MV-4-11 (cell line): ENCODE data around the gene SLC22A2.

Experiments
- DNase-seq: peaks from one replicate; lab custom pipeline; 2025; lab: John Stamatoyannopoulos, UW

SLC22A2 gene

DNA sequence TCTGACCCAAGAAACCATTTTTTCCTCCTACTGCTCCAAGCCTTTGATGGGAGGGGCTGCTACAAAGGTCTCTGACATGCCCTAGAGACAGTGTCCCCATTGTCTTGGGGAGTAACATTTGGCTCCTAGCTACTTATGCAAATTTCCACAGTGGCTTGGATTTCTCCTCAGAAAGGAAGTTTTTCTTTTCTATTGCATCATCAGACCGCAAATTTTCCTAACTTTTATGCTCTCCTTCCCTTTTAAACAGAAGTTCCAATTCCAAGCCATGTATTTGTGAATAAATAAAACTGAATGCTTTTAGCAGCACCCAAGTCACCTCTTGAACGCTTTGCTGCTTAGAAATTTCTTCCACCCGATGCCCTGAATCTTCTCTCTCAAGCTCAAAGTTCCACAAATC is 51.0 kb downstream of the SLC22A2 start:
- peak; percentile 27 for DNase-seq

DNA sequence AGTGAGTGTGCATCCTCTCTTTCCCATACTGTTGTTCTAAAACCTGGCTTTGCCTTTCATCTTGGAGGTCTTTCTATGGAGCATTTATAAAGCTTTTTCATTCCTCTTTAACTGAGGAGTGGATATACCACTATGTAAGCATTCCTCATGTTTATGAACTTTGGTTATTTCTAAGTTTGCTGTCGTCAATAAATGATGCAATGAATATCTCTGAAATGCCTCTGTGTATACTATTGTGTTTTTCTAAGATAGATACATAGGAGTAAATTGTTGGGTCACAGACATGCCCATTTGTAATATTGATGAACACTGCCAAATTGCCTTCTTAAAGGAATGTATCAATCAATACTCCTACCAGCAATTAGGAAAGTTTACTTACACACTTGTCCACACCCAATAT is 53.9 kb downstream of the SLC22A2 start:
- no peak for DNase-seq

DNA sequence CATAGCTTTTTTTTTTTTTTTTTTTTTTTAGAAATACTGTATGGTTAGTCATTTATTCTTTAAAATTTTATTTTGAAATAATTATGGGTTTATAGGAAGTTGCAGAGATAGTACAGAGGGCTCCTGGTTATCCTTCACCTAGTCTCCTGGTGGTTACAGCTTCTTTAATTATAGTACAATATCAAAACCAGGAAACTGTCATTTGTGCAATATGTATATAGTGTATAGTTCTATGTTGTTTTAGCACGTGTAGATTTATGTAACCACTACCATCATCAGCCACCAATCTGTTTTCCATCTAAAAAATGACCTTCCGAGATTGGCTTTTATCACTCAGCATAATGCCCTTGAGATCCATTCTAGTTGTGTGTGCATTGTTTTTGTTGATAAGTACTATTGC is 54.7 kb downstream of the SLC22A2 start:
- DNase-seq, result no peak

DNA sequence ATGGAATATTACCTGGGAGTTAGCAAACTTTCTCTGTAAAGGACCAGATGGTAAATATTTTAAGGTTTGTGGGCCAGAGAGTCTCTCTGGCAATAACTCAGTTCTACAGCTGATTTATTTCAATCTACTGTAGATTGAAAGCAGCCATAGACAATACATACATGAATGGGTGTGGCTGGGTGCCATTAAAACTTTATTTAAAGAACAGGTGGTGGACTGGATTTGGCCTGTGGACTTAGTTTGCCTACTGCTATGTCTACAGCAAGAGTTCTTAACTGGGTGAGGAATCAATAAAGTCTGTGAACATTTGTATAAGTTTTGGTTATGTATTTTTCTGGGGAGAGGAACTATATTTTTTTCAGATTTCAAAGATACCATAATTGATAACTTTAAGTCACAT is 55.1 kb downstream of the SLC22A2 start:
- no peak for DNase-seq

DNA sequence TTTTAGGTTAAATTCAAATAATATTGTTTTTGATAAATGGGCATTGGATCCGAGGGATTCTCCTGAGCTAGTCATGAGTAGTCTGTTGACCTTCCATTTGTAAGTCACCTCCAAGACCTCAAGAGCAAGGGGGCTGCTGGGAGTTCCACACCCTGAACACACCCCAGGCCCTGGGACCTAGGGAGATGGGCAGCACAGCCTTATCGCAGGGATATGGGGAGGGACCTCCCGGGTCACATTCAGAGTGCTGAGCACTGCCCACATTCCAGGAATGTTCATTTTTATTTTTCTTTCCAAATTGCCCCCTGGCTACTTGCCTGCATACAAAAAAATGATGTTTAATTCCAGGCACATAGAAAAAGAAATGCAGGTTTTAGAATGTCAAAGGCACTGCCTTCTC is 55.5 kb downstream of the SLC22A2 start:
- no peak for DNase-seq

DNA sequence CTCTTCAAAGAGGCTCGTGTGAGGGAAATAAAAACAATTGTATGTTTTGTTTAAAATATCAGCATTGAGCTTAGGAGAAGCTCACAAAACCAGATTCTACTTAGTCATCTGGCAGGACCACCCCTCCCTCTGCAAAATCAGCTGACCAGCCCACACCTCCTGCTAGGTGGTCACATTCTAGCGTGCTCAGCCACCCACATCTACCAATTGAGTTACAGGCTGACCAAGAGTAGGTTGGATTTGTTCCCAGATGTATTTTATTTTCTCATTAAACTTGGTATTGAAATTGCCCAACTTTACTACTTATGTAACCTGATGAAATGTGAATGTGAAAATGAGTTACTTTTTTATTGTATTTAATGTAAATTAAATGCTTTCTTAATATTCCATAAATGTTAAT is 56.2 kb downstream of the SLC22A2 start:
- no peak for DNase-seq

DNA sequence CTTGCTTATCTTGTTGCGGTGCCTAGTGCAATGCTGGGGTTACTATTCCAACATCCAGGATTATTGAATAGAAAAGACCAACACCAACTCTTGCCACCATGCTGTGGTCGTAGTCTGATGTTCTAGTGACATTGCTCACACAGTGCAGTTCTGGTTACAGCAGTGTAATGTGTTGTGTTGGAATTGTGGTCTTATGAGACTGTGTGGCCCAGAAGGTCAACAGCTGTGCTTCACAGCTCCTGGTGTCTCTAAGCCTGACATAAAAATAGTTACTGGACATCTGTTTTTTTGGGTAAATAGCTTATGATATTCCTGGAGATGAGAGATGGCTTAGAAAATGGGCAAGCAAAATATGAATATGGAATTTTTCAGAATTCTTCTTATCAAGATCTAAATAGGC is 57.6 kb downstream of the SLC22A2 start:
- DNase-seq, result no peak

DNA sequence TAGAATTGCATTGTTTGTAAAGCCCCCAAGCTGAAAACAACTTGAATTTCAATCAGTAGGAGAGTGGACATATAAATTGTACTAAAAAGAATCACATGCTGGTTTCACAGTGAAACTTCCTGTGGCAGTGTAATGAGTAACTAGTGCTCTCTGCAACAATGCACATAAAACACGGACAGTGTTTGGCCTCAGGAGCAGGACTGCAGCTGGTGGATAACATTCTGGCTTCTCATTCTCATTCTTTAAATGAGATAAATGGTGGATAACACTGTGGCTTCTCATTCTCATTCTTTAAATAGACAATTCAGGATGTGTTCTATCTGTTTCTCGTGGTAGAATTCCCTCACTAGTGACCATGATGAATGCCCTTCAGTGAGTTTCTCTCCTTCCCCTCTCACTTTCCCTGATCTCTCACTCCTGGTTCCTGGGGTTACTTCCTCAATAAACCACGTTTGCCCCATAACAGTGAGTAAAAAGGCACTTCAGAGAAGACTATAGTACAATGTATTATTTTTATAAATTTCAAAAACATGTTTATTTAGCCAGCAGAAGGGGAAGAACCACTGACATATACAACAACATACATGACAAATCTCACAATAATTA is 59.9 kb downstream of the SLC22A2 start:
- DNase-seq, result peak; percentile 2

DNA sequence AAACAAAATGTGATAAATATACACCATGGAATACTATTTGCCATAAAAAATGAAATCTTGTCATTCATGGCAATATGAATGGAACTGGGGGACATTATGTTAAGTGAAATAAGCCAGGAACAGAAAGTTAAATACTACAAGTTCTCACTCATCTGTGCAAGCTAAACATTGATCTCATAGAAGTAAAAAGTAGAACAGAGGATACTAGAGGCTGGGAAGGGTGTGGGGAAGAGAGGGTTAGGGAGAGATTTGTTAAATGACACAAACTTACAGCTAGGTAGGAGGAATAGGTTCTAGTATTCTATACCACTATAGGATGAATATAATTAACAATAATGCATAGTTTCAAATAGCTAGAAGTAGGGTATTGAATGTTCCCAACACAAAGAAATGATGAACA is 61.0 kb downstream of the SLC22A2 start:
- no peak for DNase-seq

DNA sequence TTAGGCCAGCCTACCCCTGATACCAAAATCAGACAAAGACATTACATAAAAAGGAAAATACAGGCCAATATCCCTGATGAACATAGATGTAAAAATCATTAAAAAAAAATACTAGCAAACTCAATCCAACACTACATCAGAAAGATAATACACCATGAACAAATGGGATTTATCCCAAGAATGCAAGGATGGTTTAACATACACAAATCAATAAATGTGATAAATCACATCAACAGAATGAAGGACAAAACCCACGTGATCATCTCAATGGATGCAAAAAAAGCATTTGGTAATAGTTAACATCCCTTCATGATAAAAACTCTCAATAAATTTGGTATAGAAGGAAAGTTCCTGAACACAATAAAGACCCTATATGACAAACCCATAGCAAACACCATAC is 63.8 kb downstream of the SLC22A2 start:
- DNase-seq, result no peak

DNA sequence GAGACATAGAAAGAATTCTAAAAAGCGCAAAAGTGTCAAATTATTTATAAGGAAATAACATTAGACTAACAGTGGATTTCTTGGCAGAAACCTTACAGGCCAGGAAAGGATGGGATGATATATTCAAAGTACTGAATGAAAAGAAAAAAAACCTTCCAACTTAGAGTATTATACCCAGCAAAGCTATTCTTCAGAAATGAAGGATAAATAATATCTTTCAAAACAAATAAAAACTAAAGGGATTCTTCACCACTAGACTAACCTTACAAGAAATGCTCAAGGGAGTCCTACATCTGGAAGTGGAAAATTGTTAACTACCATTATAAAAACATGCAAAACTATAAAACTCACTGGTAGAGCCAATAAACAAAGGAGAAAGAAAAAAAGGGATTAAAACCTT is 65.8 kb downstream of the SLC22A2 start:
- DNase-seq, result no peak

DNA sequence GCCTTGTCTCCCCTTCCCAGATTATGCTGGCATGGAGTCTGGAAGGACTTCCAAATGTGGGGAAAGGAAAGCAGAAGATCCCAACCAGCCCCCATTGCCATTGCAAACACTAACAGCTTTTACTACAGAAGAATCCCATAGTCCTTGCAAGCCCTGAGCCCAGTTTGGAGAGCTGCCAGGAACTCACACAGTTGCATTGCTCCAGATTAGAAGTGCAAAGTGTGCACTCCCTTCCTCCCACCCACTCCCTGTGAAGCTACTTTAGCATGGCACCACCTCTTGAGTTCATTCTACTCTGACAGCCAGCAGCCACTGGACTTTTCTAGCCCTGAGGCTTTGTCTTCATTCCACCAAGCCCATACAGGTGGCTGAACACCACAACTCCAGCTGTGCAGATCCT is 67.6 kb downstream of the SLC22A2 start:
- DNase-seq, result no peak

DNA sequence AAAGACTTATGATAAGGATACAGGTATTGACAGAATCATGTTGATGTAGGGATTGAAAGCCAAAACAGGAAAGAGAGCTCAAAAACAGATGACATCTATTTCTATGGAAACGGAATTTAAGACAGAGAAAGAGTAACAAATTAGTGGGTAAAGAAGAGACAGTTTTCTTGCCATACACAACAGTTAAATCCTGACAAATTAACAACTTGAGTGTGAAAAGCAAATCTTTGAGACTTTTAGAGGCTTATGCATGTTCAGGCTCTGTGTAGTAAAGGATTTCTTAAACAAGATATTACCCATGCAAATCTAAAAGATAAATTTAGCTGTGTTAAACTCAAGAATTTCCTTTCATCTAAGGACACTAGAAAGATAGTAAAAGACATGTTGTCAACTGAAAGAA is 68.5 kb downstream of the SLC22A2 start:
- DNase-seq, result no peak

DNA sequence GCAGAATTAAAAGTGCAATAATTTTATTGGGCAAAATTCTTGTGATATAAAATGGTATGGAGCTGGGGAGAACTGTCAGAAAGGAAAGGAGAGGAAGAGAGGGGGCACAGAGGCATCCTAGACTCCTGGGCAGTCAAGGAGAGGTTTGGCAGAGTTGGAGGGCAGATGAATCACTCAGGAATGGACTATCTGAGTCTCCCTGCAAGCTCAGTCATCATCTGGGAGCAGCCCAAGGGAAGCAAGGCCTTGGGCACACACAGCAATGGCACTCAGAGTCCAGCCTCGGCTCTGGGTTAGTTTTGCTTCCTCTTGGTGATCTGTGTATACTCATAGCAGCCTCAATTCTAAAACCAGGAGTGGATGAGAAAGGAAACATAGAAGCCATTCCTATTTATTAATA is 69.8 kb downstream of the SLC22A2 start:
- DNase-seq, result no peak

DNA sequence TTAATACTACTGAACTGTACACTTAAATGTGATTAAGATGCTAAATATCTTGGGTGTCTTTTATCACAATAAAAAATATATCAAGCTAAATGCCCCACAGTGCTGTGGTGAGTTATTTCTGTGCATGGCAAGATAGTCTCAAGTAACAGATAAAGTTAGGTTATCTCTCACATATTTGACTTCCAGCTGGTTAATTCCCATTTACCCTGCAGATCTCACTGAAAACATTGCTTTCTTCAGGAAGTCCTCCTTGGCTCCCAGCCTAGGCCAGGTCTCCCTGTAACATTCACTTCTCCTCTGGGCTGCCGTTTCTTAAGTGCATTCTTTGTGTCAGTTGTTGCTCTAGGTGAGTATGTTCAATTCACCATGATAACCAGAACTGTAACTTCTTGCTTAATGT is 77.9 kb downstream of the SLC22A2 start:
- DNase-seq, result no peak

DNA sequence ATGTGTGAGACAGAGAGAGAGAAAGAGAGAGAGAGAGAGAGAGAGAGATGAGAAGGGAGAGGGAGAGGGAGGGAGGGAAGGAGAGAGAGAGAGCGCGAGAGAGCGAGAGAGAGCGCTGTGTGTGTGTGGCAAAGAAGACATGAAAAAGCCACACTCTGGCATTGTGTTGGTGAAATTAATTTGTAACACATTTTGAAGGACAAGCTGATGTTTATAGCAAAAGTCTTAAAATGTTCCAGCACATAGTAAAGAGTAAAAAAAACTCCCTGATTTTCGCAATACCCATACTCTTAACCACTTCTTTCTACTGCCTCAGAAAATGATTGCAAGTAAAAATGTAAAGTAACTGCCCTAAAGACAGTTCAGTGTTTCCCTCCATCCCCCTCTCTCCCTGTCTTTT is 80.3 kb downstream of the SLC22A2 start:
- DNase-seq, result peak; percentile 50

DNA sequence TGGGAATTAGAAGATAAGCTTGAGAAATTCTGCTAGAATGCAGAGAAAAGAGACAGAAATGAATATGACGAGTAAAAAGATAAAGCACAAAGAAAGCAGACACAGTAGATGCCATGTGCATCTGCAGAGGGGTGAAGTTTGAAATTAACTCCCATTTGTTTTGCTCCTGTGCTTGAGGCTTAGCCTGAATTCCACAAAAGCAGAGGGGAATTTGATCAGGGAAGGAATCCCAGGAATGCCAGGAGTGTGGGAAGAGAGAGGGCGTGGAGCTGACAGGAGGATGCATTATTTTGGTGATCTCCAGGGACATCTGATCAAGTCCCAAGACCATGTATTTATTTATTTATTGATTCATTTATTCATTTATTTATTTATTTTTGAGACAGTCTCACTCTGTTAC is 81.4 kb downstream of the SLC22A2 start:
- DNase-seq, result no peak

DNA sequence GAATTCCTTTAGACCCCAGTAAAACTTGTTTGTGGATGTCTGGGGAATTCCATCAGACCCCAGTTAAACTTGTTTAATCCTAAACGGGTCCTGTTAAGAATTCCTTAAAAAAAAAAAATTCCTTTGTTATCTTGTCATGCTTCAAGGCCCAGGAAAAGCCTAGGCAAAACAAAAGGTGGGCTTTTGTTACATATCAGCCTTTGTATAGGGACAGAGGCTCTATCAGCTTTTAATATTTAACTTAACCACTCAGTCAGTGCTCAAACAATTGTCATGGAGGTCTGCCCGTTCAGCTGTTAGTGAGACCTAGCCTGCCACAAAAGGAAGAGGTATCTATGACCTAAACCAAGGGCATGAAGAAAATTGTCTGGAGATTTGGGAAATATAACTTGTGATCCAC is 83.9 kb downstream of the SLC22A2 start:
- no peak for DNase-seq

DNA sequence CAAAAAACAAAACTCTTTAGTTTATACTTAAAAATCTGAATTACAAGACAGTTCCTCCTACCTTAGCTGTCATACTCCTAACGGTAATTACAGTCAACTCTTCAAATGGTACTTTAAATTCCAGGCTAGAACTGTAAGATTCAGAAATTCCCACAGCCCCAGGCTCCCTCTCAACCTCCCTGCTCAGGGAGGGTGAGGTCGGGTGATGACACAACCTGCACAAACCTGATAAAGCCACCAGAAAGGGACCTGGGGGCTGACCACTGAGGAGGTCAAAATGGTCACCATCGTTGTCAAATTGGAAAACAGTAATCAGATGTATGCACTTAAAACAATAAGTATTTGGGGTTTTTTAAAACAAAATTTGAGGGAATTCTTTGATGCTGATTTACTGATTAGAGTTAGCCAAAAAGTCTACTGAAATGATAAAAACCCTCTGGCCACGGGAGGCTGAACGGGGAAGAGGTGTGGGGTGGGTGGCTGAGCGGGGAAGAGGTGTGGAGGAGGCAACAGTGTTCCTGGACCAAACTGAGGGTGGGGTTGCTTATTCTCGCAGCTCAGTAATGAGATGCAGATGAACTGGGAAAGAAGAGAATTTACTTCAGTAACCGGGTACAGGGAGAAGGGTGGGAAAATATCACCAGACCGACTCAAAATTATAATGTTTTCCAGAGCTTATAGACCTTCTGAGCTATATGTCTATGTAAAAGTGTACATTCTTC is 84.7 kb downstream of the SLC22A2 start:
- no peak for DNase-seq

DNA sequence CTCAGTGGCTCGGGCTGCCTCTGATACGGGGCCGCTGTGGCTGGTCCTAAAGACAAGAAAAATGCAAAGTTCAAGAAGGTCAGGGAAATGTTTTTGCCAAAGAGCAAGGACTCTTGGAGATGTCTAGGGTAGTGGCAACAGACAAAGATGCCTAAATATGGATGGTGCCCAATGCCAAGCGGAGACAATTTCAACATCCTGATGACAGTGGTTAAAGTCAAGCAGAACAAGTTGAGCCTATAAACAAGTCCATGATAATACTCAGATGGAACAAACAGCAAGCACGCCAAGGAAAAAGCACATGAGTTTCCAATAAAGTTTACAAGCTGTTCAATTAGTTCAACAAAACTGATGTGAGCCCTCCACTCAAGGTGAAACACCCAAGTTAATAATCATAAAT is 85.9 kb downstream of the SLC22A2 start:
- DNase-seq, result no peak

DNA sequence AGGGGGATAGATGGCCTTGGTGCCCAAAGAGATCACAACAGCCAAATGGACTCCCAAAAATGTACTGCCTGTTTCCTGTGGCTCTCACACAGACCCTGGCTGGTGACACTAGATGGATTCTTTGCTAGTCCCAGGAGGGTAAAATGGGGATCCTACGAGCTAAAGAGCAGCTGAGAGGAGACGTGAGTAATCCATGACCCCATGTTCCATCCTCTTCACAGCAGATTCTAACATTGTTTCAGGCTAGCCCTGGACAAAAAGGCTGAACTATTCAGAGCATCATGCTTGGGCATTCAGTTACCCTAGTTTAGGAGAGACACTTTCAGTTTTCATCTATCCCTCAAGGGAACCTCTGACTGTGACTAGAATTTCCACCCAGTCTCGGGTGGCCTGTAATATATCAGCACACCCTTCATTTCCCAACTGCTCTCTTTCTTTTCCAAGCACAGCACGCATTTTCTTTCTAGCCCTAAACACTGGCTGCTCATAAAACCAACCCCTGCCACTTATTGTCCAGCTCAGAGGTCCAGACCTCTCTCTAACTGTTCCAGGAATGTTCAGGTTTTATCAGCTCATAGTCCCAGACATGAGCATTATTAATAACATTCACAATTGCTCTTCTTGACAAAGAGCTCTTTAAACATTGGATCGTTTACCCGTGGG is 88.5 kb downstream of the SLC22A2 start:
- DNase-seq, result no peak

DNA sequence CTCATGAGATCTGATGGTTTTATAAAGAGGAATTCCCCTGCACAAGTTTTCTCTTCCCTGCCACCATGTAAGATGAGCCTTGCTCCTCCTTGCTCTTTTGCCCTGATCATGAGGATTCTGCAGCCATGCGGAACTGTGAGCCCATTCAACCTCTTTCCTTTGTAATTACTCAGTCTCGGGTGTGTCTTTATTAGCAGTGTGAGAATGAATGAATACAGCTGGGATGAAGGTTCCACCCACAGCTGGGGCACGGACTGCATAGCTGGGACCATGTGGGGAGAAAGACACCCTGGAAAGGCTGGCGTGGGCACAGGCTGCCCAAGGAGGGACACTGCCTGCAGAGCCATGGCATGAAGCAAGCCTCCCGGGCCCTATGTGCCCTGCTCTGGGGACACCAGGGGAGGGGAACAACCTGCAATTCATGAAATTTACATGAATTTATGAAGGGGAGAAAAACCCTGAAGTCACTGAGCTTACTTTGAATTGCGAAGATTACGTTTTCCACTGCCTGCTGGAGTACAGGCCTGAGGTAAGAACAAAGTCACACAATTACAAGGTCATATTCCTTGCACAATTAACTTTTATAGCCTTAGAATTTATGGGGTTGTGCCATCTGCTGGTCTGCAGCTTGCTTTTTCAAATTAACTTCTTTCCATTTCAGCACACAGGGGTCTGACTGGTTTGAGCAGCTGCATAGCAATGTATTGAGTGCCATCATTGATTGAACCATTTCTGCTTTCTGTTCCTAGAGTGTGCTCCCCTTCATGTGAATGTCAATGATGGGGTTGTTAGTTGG is 90.8 kb downstream of the SLC22A2 start:
- no peak for DNase-seq
